ENCODE measurements around the gene HOXB6.
A peak's percentile ranks its signal among the peaks of the same experiment; 100 is the strongest.

The HOXB6 gene

DNA sequence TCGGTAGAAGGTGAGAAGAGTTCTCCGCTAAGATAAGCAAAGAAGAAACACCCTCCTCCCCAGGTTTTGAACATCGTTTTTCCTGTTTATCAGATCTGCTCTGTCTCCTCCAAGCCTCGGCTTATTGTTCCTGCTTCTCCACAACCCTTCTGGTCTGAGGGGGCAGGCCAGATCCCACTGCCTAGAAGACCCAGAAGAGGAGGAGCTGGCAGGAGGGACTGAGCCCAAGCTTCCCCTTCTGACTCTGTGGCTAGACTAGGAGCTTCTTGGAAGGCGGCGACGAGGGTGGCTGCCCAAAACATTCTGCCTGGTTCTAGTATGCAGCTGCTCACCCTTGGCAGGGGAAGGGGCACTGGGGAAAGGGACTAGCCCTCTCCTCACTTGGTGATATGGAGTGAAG, 6.0 kb downstream of the HOXB6 start:
- peak overlapping the region in 1 of 2 donors; percentile 66 for H3K4me3 ChIP-seq (ENCODE audit: low read depth in 1 of 2, low read length in 2 of 2)
- no peaks in the 10 kb centered on the region for H3K36me3 ChIP-seq (ENCODE audit: control insufficient read depth in 1 of 2, insufficient read depth in 2 of 2, low read length in 2 of 2)
- no peaks in the 10 kb centered on the region for H3K9me3 ChIP-seq (ENCODE audit: control insufficient read depth in 1 of 2, low read length in 2 of 2)
- H3K27ac ChIP-seq (ENCODE audit: low read depth, low read length), result no peak overlapping the region
- peaks cover 22 to 32% of the 10 kb centered on the region in 2 donors for H3K4me1 ChIP-seq (ENCODE audit: control insufficient read depth in 1 of 2, insufficient read depth in 2 of 2, low read length in 2 of 2)
- H3K27me3 ChIP-seq (ENCODE audit: control insufficient read depth in 1 of 2, insufficient read depth in 2 of 2, low read length in 2 of 2), result peaks cover 85 to 94% of the 10 kb centered on the region in 2 donors
- H3K9ac ChIP-seq (ENCODE audit: low read depth in 1 of 2, low read length in 2 of 2), result peak overlapping the region in 1 of 2 donors; percentile 35

DNA sequence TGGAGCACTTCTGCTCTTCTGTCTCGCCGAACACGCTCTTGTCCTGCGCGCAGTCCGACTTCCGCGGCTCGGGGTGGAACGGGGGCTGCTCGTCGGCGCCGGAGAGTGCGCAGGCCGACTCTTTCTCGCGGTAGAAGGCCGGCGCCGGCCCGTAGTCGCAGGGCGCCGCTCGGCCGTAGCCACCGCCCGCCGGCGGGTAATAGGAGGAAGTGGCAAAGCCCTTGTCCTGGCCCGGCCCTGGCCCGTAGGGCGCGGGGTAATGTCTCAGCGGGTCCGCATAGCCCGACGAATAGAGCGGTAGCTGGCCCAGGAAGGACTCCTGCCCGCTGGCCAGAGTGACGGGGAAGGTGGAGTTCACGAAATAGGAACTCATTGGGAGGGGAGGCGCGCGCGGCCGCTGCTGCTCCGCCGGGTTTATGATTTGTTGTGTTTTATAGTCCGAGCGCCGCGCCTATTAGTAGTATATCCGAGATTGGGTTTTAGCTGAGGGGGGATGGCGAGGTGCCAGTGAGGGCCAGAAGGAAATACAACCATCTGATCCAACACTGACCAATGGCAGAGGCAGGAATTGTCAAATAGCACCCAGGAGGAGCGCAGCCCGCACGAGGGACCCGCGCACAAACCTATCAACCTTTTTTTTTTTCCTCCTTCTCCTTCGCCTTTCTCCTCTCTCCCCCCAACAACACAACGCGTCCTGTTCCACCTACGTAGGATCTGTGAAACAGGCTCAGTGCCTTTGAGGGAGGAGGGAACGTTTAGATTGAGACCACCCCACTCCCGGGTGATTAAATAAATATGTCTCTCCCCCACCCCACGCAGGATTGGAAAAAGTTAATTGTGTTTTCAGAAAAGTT, 6.8 kb downstream of the HOXB6 start:
- Histone ChIP-seq H3K9ac (ENCODE audit: low read depth in 1 of 2, low read length in 2 of 2) (peak overlapping the region; percentile 35 to 51), H3K4me3 (ENCODE audit: low read depth in 1 of 2, low read length in 2 of 2) (peak overlapping the region; percentile 61 to 66), H3K4me1 (ENCODE audit: control insufficient read depth in 1 of 2, insufficient read depth in 2 of 2, low read length in 2 of 2) (peaks cover 22 to 32% of the 10 kb centered on the region in 2 donors), H3K27ac (ENCODE audit: low read depth, low read length) (peak overlapping the region; percentile 73), H3K36me3 (ENCODE audit: control insufficient read depth in 1 of 2, insufficient read depth in 2 of 2, low read length in 2 of 2) (no peaks in the 10 kb centered on the region), H3K9me3 (ENCODE audit: control insufficient read depth in 1 of 2, low read length in 2 of 2) (no peaks in the 10 kb centered on the region), H3K27me3 (ENCODE audit: control insufficient read depth in 1 of 2, insufficient read depth in 2 of 2, low read length in 2 of 2) (peaks cover 86 to 93% of the 10 kb centered on the region in 2 donors)

DNA sequence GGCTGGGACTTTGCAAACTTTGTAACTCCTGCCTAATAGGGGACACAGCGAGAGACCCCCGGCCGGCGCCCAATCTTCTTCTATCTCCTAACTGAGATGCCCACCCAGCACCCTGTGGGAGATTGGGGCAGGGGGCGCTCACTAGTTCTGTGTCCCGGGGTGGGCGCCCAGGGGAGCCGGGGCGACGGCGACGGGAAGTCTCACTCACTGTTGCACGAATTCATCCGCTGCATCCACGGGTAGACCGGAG, 7.3 kb downstream of the HOXB6 start:
- Histone ChIP-seq H3K4me3 (ENCODE audit: low read depth in 1 of 2, low read length in 2 of 2) (peak overlapping the region; percentile 61 to 66), H3K27me3 (ENCODE audit: control insufficient read depth in 1 of 2, insufficient read depth in 2 of 2, low read length in 2 of 2) (peaks cover 88 to 91% of the 10 kb centered on the region in 2 donors), H3K4me1 (ENCODE audit: control insufficient read depth in 1 of 2, insufficient read depth in 2 of 2, low read length in 2 of 2) (peaks cover 18 to 32% of the 10 kb centered on the region in 2 donors), H3K9me3 (ENCODE audit: control insufficient read depth in 1 of 2, low read length in 2 of 2) (no peaks in the 10 kb centered on the region), H3K27ac (ENCODE audit: low read depth, low read length) (peak overlapping the region; percentile 73), H3K9ac (ENCODE audit: low read depth in 1 of 2, low read length in 2 of 2) (peak overlapping the region; percentile 35 to 51), H3K36me3 (ENCODE audit: control insufficient read depth in 1 of 2, insufficient read depth in 2 of 2, low read length in 2 of 2) (no peaks in the 10 kb centered on the region)

DNA sequence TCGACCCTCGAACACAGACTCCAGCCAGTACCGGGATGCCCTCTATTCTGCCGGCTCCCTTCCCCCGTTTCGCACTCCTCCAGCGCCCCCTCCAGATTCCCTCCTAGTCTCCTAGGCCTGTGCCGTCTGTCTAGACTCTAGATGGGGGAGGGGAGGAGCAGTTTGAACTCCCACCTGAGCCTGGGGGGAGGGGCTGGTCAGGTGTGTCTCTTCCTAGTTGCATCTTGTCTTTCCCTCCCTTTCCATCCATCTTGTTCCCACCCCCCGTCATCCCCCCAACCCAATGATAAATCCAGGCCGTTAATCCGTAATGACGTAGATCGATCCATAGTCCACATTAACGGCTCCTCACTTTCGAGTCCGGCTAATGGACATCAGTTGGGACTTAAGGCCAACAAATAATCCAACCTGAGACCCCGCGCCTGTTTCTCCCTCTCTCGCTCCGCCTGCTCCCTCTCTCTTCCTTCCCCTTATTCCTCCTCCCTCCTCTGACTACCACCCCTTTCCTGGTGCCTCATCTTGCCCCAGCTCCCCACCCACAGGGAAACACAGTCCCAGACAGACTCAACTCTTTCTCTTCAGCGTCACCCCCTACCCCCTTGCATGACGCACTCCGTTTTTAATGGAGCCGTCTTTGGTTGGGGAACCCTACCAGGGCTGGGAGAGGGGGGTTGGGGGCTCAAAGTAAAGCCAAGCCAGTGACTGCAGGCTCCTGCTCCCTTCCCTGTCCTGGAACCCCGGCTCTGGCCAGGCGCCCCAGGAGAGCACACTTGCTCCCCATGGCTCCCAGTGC, 7.9 kb downstream of the HOXB6 start:
- Histone ChIP-seq H3K4me3 (ENCODE audit: low read depth in 1 of 2, low read length in 2 of 2) (peak overlapping the region; percentile 61 to 66), H3K4me1 (ENCODE audit: control insufficient read depth in 1 of 2, insufficient read depth in 2 of 2, low read length in 2 of 2) (peaks cover 13 to 31% of the 10 kb centered on the region in 2 donors), H3K36me3 (ENCODE audit: control insufficient read depth in 1 of 2, insufficient read depth in 2 of 2, low read length in 2 of 2) (no peaks in the 10 kb centered on the region), H3K9me3 (ENCODE audit: control insufficient read depth in 1 of 2, low read length in 2 of 2) (no peaks in the 10 kb centered on the region), H3K27ac (ENCODE audit: low read depth, low read length) (peak overlapping the region; percentile 73), H3K9ac (ENCODE audit: low read depth in 1 of 2, low read length in 2 of 2) (peak overlapping the region; percentile 23 to 25), H3K27me3 (ENCODE audit: control insufficient read depth in 1 of 2, insufficient read depth in 2 of 2, low read length in 2 of 2) (peaks cover 91 to 92% of the 10 kb centered on the region in 2 donors)

DNA sequence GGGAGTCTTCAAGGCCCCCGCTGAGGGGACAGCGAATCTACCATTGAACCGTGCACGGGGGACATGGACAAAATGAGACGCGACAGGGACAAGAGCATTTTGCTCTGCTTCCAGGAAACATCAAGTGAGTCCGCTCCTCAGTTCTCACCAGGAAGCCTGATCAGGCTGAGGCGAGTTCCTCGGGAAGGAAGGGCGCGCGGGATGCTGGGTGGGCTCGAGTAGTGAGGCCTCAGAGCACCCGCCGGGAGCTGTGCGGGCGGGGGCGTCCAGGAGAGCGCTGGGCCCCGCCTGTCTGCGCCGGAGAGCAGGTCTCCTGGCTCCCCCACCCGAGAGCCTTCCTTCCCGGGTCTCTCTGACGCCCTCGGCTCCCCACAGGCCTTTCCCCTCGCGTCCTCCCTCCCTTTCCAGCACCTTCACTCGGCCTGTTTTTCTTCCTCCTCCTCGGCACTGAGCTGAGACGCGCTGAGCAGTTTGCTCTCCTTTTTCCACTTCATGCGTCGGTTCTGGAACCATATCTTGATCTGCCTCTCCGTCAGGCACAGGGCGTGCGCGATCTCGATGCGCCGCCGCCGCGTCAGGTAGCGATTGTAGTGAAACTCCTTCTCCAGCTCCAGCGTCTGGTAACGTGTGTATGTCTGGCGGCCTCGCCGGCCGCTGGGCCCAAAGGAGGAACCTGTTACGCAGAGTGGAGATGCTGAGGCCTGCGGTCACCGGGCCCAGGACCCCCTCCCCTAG, 8.6 kb downstream of the HOXB6 start:
- no peaks in the 10 kb centered on the region for H3K9me3 ChIP-seq (ENCODE audit: control insufficient read depth in 1 of 2, low read length in 2 of 2)
- no peaks in the 10 kb centered on the region for H3K36me3 ChIP-seq (ENCODE audit: control insufficient read depth in 1 of 2, insufficient read depth in 2 of 2, low read length in 2 of 2)
- H3K4me1 ChIP-seq (ENCODE audit: control insufficient read depth in 1 of 2, insufficient read depth in 2 of 2, low read length in 2 of 2), result peaks cover 8 to 25% of the 10 kb centered on the region in 2 donors
- peak overlapping the region; percentile 39 for H3K27ac ChIP-seq (ENCODE audit: low read depth, low read length)
- peaks cover 90% of the 10 kb centered on the region in 2 donors for H3K27me3 ChIP-seq (ENCODE audit: control insufficient read depth in 1 of 2, insufficient read depth in 2 of 2, low read length in 2 of 2)
- H3K9ac ChIP-seq (ENCODE audit: low read depth in 1 of 2, low read length in 2 of 2), result peak overlapping the region in 1 of 2 donors; percentile 25
- H3K4me3 ChIP-seq (ENCODE audit: low read depth in 1 of 2, low read length in 2 of 2), result peak overlapping the region; percentile 61 to 66

DNA sequence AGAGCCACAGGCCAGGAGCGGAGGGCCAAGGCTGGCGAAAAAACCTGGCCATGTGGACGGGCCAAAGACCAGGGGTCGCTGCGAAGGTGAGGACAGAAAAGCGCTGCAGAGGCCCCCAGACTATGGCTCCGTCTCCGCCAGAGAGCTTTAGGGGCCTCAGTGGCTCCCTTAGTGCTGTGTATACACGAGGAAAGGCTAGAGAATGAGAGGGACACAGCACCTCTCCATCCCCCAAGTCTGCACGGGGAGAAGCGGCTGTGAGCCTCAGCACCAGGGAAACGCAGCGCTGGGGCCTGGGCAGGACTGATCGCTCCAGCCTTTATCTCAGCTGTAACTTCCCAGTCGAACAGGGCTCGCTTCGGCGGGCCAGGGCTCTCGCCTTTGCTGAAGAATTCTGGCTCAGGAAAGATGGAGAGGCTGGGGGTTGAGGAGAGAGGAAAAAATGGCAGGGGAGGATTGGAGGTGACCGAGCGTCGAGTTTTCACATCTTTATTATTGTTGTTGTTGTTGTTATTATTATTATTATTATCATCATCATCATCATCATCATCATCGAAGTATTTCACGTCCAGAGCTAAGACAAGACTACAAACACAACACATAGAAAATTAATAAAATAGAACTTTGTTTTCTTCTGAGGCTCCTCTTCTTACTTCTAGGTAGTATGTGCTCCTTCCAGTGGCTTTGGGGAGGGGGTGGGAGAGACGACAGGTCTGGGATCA, 9.3 kb downstream of the HOXB6 start:
- Histone ChIP-seq H3K9me3 (ENCODE audit: control insufficient read depth in 1 of 2, low read length in 2 of 2) (no peaks in the 10 kb centered on the region), H3K4me3 (ENCODE audit: low read depth in 1 of 2, low read length in 2 of 2) (peak overlapping the region in 1 of 2 donors; percentile 3), H3K27ac (ENCODE audit: low read depth, low read length) (no peak overlapping the region), H3K36me3 (ENCODE audit: control insufficient read depth in 1 of 2, insufficient read depth in 2 of 2, low read length in 2 of 2) (no peaks in the 10 kb centered on the region), H3K9ac (ENCODE audit: low read depth in 1 of 2, low read length in 2 of 2) (no peak overlapping the region), H3K4me1 (ENCODE audit: control insufficient read depth in 1 of 2, insufficient read depth in 2 of 2, low read length in 2 of 2) (peaks cover 8 to 25% of the 10 kb centered on the region in 2 donors), H3K27me3 (ENCODE audit: control insufficient read depth in 1 of 2, insufficient read depth in 2 of 2, low read length in 2 of 2) (peaks cover 89 to 90% of the 10 kb centered on the region in 2 donors)

DNA sequence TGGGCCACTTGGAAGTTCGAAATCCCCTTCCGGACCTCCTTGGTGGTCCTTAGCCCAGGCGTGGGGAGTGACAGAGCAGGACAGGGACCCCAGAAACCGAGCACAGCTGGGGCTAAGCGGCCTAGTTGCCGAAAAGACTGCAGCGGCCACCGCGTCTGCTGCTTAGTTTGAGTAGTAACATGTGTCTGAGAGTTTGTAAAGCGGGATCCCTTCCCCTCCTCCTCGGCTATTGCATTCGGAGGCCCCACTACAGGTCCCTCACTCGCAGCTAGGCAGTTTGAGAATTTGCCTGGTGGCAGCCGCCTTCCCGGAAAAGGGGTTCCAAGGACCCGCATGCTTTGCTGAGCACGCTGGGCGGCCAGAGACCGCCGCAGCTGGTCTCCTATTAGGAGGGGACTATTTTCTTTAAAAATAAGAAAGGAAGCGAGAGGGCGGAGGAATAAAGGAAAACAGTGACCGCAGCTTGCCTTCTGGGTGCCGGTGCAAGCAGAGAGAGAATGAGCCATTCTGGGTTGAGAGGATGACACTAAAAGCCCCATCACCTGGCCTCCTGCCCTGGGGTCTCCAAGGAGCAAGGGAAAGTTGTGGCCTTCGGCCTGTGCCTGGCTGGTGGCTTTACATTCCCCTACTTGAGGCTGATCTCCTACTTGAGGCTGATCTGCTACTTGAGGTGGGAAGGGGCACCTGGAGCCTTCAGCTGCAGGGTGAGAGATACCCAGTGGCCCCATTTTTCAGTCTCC, 10.1 kb downstream of the HOXB6 start:
- Histone ChIP-seq H3K4me1 (ENCODE audit: control insufficient read depth in 1 of 2, insufficient read depth in 2 of 2, low read length in 2 of 2) (peaks cover 8 to 25% of the 10 kb centered on the region in 2 donors), H3K9me3 (ENCODE audit: control insufficient read depth in 1 of 2, low read length in 2 of 2) (no peaks in the 10 kb centered on the region), H3K27me3 (ENCODE audit: control insufficient read depth in 1 of 2, insufficient read depth in 2 of 2, low read length in 2 of 2) (peaks cover 89 to 90% of the 10 kb centered on the region in 2 donors), H3K27ac (ENCODE audit: low read depth, low read length) (peak overlapping the region; percentile 66), H3K36me3 (ENCODE audit: control insufficient read depth in 1 of 2, insufficient read depth in 2 of 2, low read length in 2 of 2) (no peaks in the 10 kb centered on the region), H3K4me3 (ENCODE audit: low read depth in 1 of 2, low read length in 2 of 2) (no peak overlapping the region), H3K9ac (ENCODE audit: low read depth in 1 of 2, low read length in 2 of 2) (peak overlapping the region in 1 of 2 donors; percentile 2)

DNA sequence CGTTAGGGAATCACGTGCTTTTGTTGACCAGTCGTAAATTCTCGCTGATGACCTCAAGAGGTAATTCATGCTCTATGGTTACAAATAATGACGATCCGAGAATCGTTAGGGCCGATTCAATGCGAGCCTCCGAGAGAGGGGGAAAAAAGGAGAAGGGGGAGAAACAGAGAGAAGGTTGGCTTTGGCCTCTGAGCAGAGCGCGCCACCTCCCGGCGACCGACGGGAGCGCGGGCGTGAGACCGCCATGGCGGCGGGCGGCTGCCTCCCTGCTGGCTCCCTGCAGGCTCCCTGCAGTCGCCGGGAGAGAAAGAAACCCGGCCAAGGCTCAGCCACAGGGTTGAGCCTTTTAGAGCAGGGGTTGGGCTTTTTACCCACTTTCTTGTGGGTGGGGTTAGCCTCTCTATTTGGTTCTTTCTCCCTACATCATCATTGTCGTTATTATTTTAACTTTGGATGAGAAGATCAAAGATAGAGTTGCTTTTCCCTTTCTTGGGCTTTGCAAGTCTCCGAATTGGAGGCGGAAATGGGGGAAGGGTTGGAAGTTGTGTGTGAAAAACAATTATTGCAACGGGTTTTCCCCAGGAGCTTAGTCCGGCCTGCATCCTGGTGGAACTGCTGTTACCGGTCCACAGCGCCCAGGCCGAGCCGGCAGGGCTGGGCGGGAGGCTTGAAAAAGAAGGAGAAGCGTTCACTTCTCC, 10.8 kb downstream of the HOXB6 start:
- Histone ChIP-seq H3K27ac (ENCODE audit: low read depth, low read length) (peak overlapping the region; percentile 66), H3K4me3 (ENCODE audit: low read depth in 1 of 2, low read length in 2 of 2) (peak overlapping the region in 1 of 2 donors; percentile 49)

More for the DNA sequence above, 10.8 kb downstream of the HOXB6 start:
- no peak overlapping the region for H3K9ac ChIP-seq (ENCODE audit: low read depth in 1 of 2, low read length in 2 of 2)
- no peaks in the 10 kb centered on the region for H3K9me3 ChIP-seq (ENCODE audit: control insufficient read depth in 1 of 2, low read length in 2 of 2)
- H3K4me1 ChIP-seq (ENCODE audit: control insufficient read depth in 1 of 2, insufficient read depth in 2 of 2, low read length in 2 of 2), result peaks cover 8 to 25% of the 10 kb centered on the region in 2 donors
- H3K36me3 ChIP-seq (ENCODE audit: control insufficient read depth in 1 of 2, insufficient read depth in 2 of 2, low read length in 2 of 2), result no peaks in the 10 kb centered on the region
- peaks cover 89 to 90% of the 10 kb centered on the region in 2 donors for H3K27me3 ChIP-seq (ENCODE audit: control insufficient read depth in 1 of 2, insufficient read depth in 2 of 2, low read length in 2 of 2)

All from duodenal mucosa (tissue), 2 donors.